Endometrium (tissue), 2 donors: ENCODE data around the gene WDCP.

ENCODE experiments used
- FAIRE-seq: peaks from 2 replicates; lab custom pipeline; 2012; peaks lifted over from hg19 to GRCh38; lab: Jason Lieb, UNC
- donor health status: control.
- donor health status: control.

The WDCP gene

GRCh38 chr2:23992931-23993330 is 54.3 kb downstream of the WDCP start:
- no peak for FAIRE-seq

GRCh38 chr2:23988371-23988770 is 58.8 kb downstream of the WDCP start:
- no peak for FAIRE-seq
